Measurements from ENCODE around the gene KCNN1.

DNA sequence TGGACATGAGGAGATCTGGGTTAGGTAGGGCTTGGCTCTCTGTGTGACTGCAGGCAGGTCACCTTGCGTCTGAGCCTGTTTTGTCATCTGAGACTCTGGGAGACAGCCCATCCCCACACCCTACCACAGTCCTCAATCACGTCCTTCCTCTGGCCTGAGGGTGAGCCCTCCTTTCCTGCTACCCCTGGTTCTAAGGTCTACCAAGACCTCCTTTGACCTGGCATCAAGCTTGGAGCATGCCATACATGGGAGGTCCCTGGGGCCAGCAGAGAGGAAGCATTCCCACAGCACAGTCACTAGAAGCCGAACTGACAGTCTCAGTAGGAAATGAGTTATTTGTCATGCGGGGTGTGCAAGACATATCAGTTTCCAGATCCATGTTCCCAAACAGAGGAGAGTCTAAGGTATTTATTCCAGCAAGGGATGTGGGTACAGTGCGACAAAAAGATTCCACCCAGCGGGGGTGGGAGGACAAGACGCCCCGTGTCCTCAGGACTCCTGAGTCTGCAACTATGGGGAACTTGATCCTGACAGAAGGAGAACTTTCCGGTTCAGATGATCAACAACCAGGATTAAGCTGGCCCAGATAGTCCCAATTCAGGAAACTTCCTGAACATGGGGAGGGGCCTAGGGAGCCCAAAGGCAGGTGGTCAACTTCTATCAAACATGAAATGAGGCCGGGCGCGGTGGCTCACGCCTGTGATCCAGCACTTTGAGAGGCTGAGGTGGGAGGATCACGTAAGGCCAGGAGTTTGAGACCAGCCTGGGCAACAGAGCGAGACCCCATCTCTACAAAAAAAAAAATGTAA lies 50.6 kb downstream of the KCNN1 start:
- TF ChIP-seq, protein P1, sequence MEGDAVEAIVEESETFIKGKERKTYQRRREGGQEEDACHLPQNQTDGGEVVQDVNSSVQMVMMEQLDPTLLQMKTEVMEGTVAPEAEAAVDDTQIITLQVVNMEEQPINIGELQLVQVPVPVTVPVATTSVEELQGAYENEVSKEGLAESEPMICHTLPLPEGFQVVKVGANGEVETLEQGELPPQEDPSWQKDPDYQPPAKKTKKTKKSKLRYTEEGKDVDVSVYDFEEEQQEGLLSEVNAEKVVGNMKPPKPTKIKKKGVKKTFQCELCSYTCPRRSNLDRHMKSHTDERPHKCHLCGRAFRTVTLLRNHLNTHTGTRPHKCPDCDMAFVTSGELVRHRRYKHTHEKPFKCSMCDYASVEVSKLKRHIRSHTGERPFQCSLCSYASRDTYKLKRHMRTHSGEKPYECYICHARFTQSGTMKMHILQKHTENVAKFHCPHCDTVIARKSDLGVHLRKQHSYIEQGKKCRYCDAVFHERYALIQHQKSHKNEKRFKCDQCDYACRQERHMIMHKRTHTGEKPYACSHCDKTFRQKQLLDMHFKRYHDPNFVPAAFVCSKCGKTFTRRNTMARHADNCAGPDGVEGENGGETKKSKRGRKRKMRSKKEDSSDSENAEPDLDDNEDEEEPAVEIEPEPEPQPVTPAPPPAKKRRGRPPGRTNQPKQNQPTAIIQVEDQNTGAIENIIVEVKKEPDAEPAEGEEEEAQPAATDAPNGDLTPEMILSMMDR (IDR thresholded peaks at IDR 0.05) = no peak
- TF ChIP-seq POLR2A (IDR thresholded peaks at IDR 0.05) = no peak

All from esophagus squamous epithelium (tissue), 4 donors.